ENCODE data around the gene RAPGEF2.

The RAPGEF2 gene

DNA sequence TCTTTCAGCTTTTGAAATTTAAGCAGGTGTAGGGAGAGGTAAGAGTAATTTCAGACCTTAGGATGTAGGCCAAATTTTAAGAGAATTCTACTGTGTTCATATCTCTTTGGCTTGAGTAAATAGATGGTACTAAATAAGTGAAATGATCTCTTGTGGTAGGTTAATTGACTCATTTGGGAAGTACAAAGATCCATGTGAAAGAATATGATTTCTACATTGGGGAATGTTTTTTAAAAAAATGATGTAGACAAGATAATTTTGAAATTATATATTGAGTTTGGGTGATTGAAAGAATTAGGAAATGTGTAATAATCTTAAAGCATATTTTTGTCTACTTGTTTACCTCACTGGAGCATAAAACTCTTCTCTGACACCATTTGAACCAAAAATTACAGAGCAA lies 35.6 kb downstream of the RAPGEF2 start:
- no peak overlapping the region for H3K4me3 ChIP-seq (ENCODE audit: low read length)
- DNase-seq (ENCODE audit: low read depth): no peak
- TF ChIP-seq CTCF (conservative IDR thresholded peaks at IDR 0.05; ENCODE audit: low read depth, low read length): no peak

DNA sequence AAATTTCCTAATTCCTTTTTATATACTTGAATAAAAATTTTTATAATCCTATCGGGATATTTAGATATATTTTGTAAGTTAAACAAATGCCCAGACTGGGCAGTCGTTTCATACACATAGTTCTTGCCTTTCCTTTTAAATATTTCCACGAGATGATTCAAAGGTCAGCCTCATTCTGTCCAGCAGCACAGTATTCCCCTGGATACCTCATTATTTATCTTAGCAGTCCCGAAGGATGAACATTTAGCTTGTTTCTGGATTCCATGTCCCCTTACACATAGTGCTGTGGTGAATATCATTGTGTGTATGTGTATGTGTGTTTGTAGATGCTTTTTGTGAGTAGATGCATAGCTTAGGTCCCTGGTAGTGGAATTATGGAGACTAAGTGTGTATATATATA lies 38.3 kb downstream of the RAPGEF2 start:
- DNase-seq (ENCODE audit: low read depth): no peak
- H3K4me3 ChIP-seq (ENCODE audit: low read length): no peak overlapping the region
- no peak for TF ChIP-seq CTCF (conservative IDR thresholded peaks at IDR 0.05; ENCODE audit: low read depth, low read length)

DNA sequence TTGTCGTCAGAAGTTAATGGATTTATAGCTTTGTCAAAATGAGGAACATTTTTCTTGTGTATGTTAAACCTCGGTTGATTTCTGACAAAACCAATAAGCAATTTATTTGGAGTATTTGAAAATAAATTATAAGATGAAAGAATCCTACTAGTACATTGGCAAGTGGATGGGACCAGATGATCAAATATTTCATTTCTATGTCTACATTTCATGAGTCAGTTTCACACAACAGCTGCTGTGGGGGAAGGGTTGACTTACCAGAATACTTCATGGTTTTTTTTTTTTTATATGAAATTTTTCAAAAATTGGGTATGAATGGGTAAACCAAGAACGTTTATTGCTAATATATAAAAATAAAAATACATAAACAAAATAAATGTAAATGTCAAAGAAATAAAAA lies 39.4 kb downstream of the RAPGEF2 start:
- no peak overlapping the region for H3K4me3 ChIP-seq (ENCODE audit: low read length)
- no peak for TF ChIP-seq CTCF (conservative IDR thresholded peaks at IDR 0.05; ENCODE audit: low read depth, low read length)
- no peak for DNase-seq (ENCODE audit: low read depth)

DNA sequence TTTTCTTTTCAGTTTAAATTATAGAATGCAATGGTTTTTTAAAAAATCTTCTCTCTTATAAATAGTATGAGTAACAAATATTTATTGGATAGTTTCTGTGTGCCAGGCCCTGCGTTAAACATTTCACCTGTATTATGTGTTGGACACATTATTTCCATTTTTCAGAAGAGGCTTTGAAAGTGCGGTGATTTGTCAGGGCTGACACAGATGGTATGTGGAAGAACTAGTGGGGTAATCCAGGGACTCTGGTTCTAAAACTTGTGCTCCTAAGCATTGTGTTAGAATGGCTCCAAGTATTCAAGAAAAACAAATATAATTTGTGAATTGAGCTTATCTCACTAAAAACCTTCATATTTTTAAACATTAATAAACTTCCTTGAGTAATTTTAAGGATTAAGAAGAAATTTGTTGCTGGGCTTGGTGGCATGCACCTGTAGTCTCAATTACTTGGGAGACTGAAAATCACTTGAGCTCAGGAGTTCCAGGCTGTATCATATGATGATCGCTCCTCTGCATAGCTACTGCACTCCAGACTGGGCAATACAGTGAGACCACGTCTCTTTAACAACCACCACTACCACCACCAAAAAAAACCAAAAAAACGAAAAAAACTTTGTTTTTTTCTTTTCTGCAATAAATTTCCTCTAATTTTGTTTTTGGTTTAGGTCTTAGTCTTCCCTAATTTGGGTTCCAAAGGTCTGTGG lies 40.0 kb downstream of the RAPGEF2 start:
- TF ChIP-seq CTCF (conservative IDR thresholded peaks at IDR 0.05; ENCODE audit: low read depth, low read length): no peak

DNA sequence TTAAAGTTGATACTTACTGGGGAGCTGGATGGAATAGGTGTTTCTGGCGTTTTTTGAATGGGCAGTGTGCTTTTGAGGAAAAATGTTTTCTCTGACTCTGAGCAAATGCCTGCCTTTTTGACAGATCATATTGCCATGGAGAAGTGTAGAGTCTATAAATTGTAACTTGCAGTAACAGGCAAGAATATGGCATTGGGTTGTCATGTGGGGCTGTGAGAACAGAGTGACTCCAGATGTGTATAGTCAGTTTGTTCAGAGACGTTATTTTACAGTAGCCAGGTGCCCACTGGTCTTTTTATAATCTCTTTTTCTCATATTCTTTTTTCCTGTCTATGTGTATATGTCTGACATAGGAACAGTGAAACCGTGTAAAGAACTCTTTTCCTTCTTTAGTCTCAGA lies 40.8 kb downstream of the RAPGEF2 start:
- no peak for TF ChIP-seq CTCF (conservative IDR thresholded peaks at IDR 0.05; ENCODE audit: low read depth, low read length)
- DNase-seq (ENCODE audit: low read depth): no peak
- H3K4me3 ChIP-seq (ENCODE audit: low read length): no peak overlapping the region

More for the DNA sequence above, 40.0 kb downstream of the RAPGEF2 start:
- no peak for DNase-seq (ENCODE audit: low read depth)
- H3K4me3 ChIP-seq (ENCODE audit: low read length): no peak overlapping the region

GRCh38 chr4:159144112-159144694 lies 41.3 kb downstream of the RAPGEF2 start:
- no peak for TF ChIP-seq CTCF (conservative IDR thresholded peaks at IDR 0.05; ENCODE audit: low read depth, low read length)
- no peak for DNase-seq (ENCODE audit: low read depth)
- H3K4me3 ChIP-seq (ENCODE audit: low read length): no peak overlapping the region

Data from retinal pigment epithelial cell (primary cell).